HepG2 (cell line): ENCODE measurements around the gene ERRFI1. TPM values are rescaled to one million over a fixed set of nuclear protein-coding genes. Genes with fewer than 3 reads are reported as not detected.
A peak's percentile ranks its signal among the peaks of the same experiment; 100 is the strongest.

ENCODE experiments used
- CREM ChIP-seq, 2 experiments: sonication (generic) in 1 of 2; formaldehyde crosslinking in 1 of 2; IDR thresholded peaks; 2 replicates each; pipeline versions ENCODE4 v1.4.0 to v1.6.1; 2016 to 2020; ENCODE audit warnings: antibody characterized with exemption in 1 of 2, mild to moderate bottlenecking in 1 of 2, missing genetic modification reagents in 1 of 2
- DZIP1 ChIP-seq: sonication (generic); formaldehyde crosslinking; IDR thresholded peaks from 2 replicates; pipeline ENCODE4 v1.5.0; 2020; ENCODE audit warnings: mild to moderate bottlenecking, missing genetic modification reagents
- ELF3 ChIP-seq: IDR thresholded peaks from 2 replicates; pipeline ENCODE4 v1.6.1; 2016; ENCODE audit warnings: missing genetic modification reagents, missing compliant biosample characterization
- FOXP1 ChIP-seq, 2 experiments: fragments of 450-650 bp in 1 of 2; IDR thresholded peaks; 2 replicates each; pipeline ENCODE4 v1.6.1; 2017 to 2018; ENCODE audit warnings: antibody characterized with exemption in 1 of 2
- GATAD2A ChIP-seq: IDR thresholded peaks from 2 replicates; pipeline ENCODE4 v1.6.1; 2016
- HINFP ChIP-seq: sonication (generic); formaldehyde crosslinking; IDR thresholded peaks from 2 replicates; pipeline ENCODE4 v1.4.0; 2020; ENCODE audit warnings: low read depth, mild to moderate bottlenecking, missing genetic modification reagents
- MAX ChIP-seq: IDR thresholded peaks from 2 replicates; pipeline ENCODE4 v1.6.1; 2012; ENCODE audit warnings: inconsistent platforms
- MBD4 ChIP-seq: IDR thresholded peaks from 2 replicates; pipeline ENCODE4 v1.6.1; 2012; ENCODE audit warnings: low read length, inconsistent platforms, borderline replicate concordance
- MNT ChIP-seq: fragments of 450-650 bp; IDR thresholded peaks from 2 replicates; pipeline ENCODE4 v1.6.1; 2016
- PITX1 ChIP-seq: sonication (generic); formaldehyde crosslinking; IDR thresholded peaks from 2 replicates; pipeline ENCODE4 v1.5.1; 2020; ENCODE audit warnings: mild to moderate bottlenecking, missing genetic modification reagents
- PPARG ChIP-seq: conservative IDR thresholded peaks from 2 replicates; pipeline ENCODE4 v1.6.1; 2016; ENCODE audit warnings: missing biosample characterization, missing genetic modification reagents
- RARA ChIP-seq: IDR thresholded peaks from 2 replicates; pipeline ENCODE4 v1.6.1; 2016; ENCODE audit warnings: missing genetic modification reagents, missing compliant biosample characterization
- TARDBP ChIP-seq: sonication (generic); formaldehyde crosslinking; IDR thresholded peaks from 2 replicates; pipeline ENCODE4 v1.8.0; 2022; ENCODE audit warnings: mild to moderate bottlenecking, missing genetic modification reagents
- TCF12 ChIP-seq, 2 experiments: fragments of 450-650 bp in 1 of 2; sonication (generic) in 1 of 2; formaldehyde crosslinking in 1 of 2; IDR thresholded peaks; 2 replicates each; pipeline versions ENCODE4 v1.6.1 to v1.8.0; 2017 to 2022; ENCODE audit warnings: antibody characterized with exemption in 1 of 2, mild to moderate bottlenecking in 1 of 2, missing genetic modification reagents in 1 of 2, moderate library complexity in 1 of 2
- ZFP41 ChIP-seq: sonication (generic); formaldehyde crosslinking; IDR thresholded peaks from 2 replicates; pipeline ENCODE4 v1.4.0; 2020; ENCODE audit warnings: mild to moderate bottlenecking, missing genetic modification reagents, borderline replicate concordance
- ZNF362 ChIP-seq: sonication (generic); formaldehyde crosslinking; IDR thresholded peaks from 2 replicates; pipeline ENCODE4 v1.4.0; 2020; ENCODE audit warnings: missing genetic modification reagents, mild to moderate bottlenecking, borderline replicate concordance
- ZNF383 ChIP-seq: sonication (generic); formaldehyde crosslinking; IDR thresholded peaks from 2 replicates; pipeline ENCODE4 v1.4.0; 2020; ENCODE audit warnings: missing genetic modification reagents, mild to moderate bottlenecking, borderline replicate concordance
- ZNF414 ChIP-seq: sonication (generic); formaldehyde crosslinking; IDR thresholded peaks from 2 replicates; pipeline ENCODE4 v1.5.0; 2020; ENCODE audit warnings: missing genetic modification reagents
- ZNF432 ChIP-seq: sonication (generic); formaldehyde crosslinking; IDR thresholded peaks from 2 replicates; pipeline ENCODE4 v1.5.0; 2020; ENCODE audit warnings: missing genetic modification reagents, mild to moderate bottlenecking, borderline replicate concordance
- ZNF557 ChIP-seq: sonication (generic); formaldehyde crosslinking; IDR thresholded peaks from 2 replicates; pipeline ENCODE4 v1.4.0; 2020; ENCODE audit warnings: missing genetic modification reagents
- ZNF570 ChIP-seq: sonication (generic); formaldehyde crosslinking; IDR thresholded peaks from 2 replicates; pipeline ENCODE4 v1.4.0; 2020; ENCODE audit warnings: mild to moderate bottlenecking, missing genetic modification reagents, borderline replicate concordance
- ZNF678 ChIP-seq: sonication (generic); formaldehyde crosslinking; IDR thresholded peaks from 2 replicates; pipeline ENCODE4 v1.4.0; 2020; ENCODE audit warnings: mild to moderate bottlenecking, missing genetic modification reagents
- ZNF781 ChIP-seq: sonication (generic); formaldehyde crosslinking; IDR thresholded peaks from 2 replicates; pipeline ENCODE4 v1.5.1; 2020; ENCODE audit warnings: borderline replicate concordance, mild to moderate bottlenecking, missing genetic modification reagents; ENCODE audit errors: not compliant biosample characterization
- polyA plus RNA-seq, 8 experiments: library from polyadenylated mRNA; depleted of rRNA in 3 of 8; stranded (reverse) in 7 of 8; unstranded in 1 of 8; fragments of >200 nt; fragmentation: Illumina TruSeq in 4 of 8; extraction: Trizol in 4 of 8; gene quantifications; 2 replicates each; pipeline versions ENCODE4 v1.2.1 to v1.2.3, GENCODE V29; 2011 to 2016; ENCODE audit warnings: low read depth in 4 of 8, missing spikeins in 1 of 8, mixed read lengths in 1 of 8; ENCODE audit not compliant: insufficient read depth in 1 of 8
- total RNA-seq, 5 experiments: library from RNA; depleted of rRNA; stranded (reverse); fragments of >200 nt; fragmentation: Illumina TruSeq; extraction: Trizol; gene quantifications; 2 replicates each; pipeline ENCODE4 v1.2.3, GENCODE V29; 2016; ENCODE audit warnings: low read depth in 1 of 5

ERRFI1 gene
- total and polyA plus RNA-seq, 2 of the 13 experiments (the other 11 are each of a cell fraction or from before 2014, with no cell fraction given): 84.4 to 753 TPM

GRCh38 chr1:8040586-8040985 is 14.5 kb upstream of the ERRFI1 start (continued):
- TF ChIP-seq CREM (IDR thresholded peaks at IDR 0.05) (peak; percentile 41; the same call in 1 of the 2 replicates), CREM (CRISPR knock-in tag; IDR thresholded peaks at IDR 0.05) (no peak), PITX1 (CRISPR knock-in tag) (no peak), GATAD2A (CRISPR knock-in tag) (peak; percentile 90), ELF3 (CRISPR knock-in tag) (peak; percentile 70; the same call in 1 of the 2 replicates), ZNF557 (CRISPR knock-in tag) (no peak), FOXP1 (IDR thresholded peaks at IDR 0.05) (no peak), FOXP1 (CRISPR knock-in tag; IDR thresholded peaks at IDR 0.05) (peak; percentile 46; the same call in 1 of the 2 replicates), MNT (no peak), ZNF414 (no peak), TCF12 (IDR thresholded peaks at IDR 0.05) (no peak), TCF12 (CRISPR knock-in tag; IDR thresholded peaks at IDR 0.05) (no peak), ZNF432 (CRISPR knock-in tag) (no peak), ZFP41 (CRISPR knock-in tag) (no peak), HINFP (CRISPR knock-in tag) (no peak), DZIP1 (CRISPR knock-in tag) (no peak), PPARG (CRISPR knock-in tag) (peak; percentile 44; the same call in 1 of the 2 replicates), RARA (CRISPR knock-in tag) (peak; percentile 73), ZNF570 (no peak), ZNF383 (no peak), ZNF678 (CRISPR knock-in tag) (no peak), ZNF362 (CRISPR knock-in tag) (no peak), TARDBP (CRISPR knock-in tag) (no peak), MAX (0 out of 2 replicates have a peak, but pooled peaks have one; percentile 25), MBD4 (no peak), ZNF781 (CRISPR knock-in tag) (no peak)
